Stomach (tissue), 4 donors: ENCODE data around the gene SLAMF7.

Source experiments
- CTCF ChIP-seq, 7 experiments: fragments of 450-650 bp in 4 of 7; fragments of 200-600 bp in 3 of 7; sonication (generic) in 3 of 7; IDR thresholded peaks; one replicate each; pipeline ENCODE4 v1.5.1; 2016 to 2019; ENCODE audit warnings: antibody characterized with exemption in 7 of 7, control low read depth in 2 of 7, mild to moderate bottlenecking in 1 of 7
- POLR2AphosphoS5 ChIP-seq, 3 donors: sonication (generic); formaldehyde crosslinking; IDR thresholded peaks; one replicate each; pipeline ENCODE4 v1.6.1; 2016; ENCODE audit warnings: antibody characterized with exemption in 3 of 3

GRCh38 chr1:160761886-160762285 is 22.8 kb downstream of the SLAMF7 start:
- no peak for TF ChIP-seq CTCF (IDR thresholded peaks at IDR 0.05)
- TF ChIP-seq POLR2AphosphoS5 (IDR thresholded peaks at IDR 0.05): no peak
